ENCODE data around the gene ATXN10.
"Not testable (repeated sequence)": the region's sequence is repeated elsewhere in the genome, so short reads cannot be mapped to it uniquely, and the experiment has no call there.

Gene ATXN10

DNA sequence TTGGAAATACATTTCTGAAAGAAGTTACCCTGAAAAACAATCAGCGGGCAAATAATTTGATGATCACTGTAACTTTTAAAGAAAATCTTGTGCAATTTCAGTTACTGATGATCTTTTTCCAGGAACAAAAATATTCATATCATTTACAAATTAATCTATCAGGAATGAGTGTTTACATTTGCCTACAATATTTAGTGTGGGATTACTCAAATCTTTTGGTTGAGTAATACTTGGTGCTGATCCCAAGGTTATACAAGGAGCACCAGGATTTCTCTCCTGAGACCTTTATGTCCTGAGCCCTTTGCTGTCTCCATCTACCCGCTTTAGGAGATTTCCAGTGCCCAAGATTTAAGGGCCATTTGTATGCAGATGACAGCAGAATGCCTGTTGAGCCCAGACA lies 116.1 kb downstream of the ATXN10 start:
- DNase-seq, result no peak

- no peak for DNase-seq
Observed at GRCh38 chr22:45788522-45788921, 116.9 kb downstream of the ATXN10 start.

DNA sequence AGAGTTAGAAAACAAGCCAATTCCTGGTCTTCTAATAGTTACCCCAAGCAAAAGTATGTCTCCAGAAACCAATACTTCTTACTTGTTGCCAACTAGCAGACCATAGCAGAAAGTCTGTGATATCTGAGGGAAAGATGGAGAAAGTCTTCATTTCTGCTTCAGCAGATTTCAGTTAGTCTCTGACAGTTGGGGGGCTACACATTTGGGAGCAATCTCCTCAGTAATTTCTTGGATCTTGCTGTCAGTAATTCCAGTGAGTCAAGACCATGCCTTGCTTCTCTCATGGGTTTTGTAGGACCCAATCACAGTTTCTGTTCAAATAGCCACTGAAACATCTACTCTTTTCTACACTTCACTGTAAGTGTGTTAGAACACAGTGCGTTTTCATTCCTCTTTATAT lies 118.8 kb downstream of the ATXN10 start:
- no peak for DNase-seq

- DNase-seq, result no peak
Observed at GRCh38 chr22:45793161-45793560, 121.5 kb downstream of the ATXN10 start.

DNA sequence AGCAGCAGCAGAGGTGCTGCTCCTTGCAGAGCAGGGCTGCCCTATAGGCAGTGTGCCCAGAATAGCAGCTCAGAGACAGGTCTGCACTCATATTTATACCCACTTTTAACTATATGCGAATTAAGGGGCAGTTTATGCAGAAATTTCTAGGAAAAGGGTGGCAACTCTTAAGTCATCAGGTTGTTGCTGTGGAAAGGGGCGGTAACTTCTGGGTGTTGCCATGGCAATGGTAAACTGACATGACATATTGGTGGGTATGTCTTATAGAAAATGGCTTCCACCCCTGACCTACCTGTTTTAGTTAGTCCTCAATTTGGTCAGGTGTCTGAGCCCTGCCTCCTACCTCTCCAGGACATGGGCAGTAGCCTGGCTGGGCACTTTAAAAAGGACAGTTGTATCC lies 122.3 kb downstream of the ATXN10 start:
- no peak for DNase-seq

- DNase-seq, result not testable (repeated sequence)
Observed at GRCh38 chr22:45796009-45796408, 124.4 kb downstream of the ATXN10 start.

GRCh38 chr22:45799291-45799690 lies 127.7 kb downstream of the ATXN10 start:
- no peak for DNase-seq

DNA sequence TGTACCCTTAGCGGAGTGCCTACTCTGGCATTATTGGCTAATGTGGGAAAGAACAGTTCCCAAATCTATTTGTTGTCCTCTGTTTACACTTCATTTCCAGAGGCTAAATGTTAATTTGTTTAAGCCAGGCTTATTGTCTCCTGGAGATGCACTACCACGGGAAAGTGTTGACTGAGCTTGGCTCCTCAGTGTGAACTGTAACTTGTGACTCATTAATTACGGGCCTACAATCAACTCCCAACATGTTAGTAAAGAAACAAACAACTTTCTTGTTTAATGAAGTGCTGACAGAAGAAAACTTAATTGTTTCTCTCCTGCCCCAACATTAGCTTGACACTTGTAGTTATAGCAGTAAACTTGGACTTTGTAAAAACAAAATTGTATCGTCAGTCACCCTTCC lies 130.4 kb downstream of the ATXN10 start:
- no peak for DNase-seq

- DNase-seq, result no peak
Observed at GRCh38 chr22:45804319-45804985, 132.8 kb downstream of the ATXN10 start.

DNA sequence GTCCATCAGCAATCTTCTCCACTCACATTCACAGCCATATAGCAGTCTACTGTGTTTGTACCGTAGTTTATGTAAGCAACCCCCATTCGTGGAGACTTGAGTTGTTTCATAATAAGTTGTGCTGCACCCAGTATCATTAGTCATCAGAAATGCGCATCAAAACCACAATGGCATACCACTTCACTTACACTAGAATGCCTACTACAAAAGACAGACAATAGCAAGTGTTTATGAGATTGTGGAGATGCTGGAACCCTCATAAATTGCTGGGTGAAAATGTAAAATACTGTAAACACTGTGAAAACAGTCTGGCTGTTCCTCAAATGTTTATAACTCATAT lies 133.3 kb downstream of the ATXN10 start:
- no peak for DNase-seq

GRCh38 chr22:45805413-45805812 lies 133.8 kb downstream of the ATXN10 start:
- DNase-seq, result no peak

GRCh38 chr22:45807156-45807915 lies 135.7 kb downstream of the ATXN10 start:
- no peak for DNase-seq

- no peak for DNase-seq
Observed at GRCh38 chr22:45812910-45813309, 141.3 kb downstream of the ATXN10 start.

DNA sequence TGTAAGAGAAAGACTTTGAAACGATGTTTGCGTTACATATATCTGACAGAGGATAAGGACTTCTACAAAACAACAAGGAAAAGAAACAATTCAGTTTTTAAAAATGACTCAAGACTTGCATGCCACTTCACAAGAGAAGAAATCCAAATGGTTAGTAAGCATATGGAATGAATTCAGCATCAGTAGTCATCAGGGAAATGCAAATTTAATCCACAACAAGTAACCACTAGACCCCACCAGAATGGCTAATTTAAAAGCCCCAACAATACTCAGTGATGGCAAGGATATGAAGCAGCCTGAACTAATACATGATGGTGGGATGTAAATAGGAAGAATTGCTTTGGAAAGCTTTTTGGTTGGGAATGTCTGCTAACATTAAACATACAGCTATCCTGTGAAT lies 142.6 kb downstream of the ATXN10 start:
- DNase-seq, result no peak

DNA sequence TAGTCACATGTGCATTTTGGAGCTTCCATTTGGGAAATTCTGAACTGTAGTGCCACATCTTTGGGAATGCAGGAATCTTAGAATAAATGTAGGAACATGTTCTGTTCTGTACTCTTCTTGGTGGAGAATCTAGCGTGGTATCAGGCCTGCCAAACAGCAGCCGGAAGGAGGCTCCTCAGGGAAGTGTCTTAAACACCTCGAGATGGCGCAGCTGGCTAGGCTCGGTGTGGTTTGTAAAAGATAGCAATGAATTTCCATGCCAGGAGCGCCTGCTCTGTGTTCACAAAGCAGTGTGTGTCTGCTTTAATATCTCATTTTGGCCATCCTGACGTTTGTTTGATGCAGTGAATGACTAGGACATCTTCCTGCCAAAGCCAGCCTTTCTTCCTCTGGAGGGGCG lies 145.1 kb downstream of the ATXN10 start:
- DNase-seq, result no peak

DNA sequence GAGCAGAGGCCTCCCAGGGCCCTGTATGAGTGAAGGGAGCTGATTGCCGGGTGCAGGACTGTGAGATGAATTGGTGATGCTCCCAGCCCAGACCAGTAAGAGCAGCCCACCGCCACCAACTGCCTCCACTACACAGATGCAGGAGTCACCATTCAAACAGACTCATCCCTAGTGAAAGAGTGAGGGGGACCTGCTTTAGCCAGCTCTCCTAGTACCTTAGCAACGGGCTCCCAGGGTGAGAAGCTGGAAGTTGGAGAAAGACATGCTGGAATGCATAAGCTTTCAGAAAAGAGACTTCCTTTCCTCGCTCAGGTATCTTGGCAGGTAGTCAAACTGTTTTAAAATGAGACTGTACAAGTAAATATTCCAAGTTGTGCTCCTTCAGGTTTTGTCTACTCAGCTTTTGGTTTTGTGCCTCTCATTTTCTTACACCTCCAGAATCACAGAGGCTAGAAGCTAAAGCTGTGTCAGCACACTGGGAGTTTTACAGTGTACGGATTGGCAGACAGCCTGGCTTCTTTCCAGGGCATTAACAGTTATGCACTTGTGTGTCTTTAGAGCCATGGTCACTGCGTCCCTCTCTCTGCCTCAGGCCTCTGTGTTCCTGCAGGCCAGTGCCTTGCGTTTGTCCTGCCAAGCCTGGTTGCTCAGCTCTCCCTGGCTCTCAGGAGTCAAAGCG lies 146.2 kb downstream of the ATXN10 start:
- no peak for DNase-seq

DNA sequence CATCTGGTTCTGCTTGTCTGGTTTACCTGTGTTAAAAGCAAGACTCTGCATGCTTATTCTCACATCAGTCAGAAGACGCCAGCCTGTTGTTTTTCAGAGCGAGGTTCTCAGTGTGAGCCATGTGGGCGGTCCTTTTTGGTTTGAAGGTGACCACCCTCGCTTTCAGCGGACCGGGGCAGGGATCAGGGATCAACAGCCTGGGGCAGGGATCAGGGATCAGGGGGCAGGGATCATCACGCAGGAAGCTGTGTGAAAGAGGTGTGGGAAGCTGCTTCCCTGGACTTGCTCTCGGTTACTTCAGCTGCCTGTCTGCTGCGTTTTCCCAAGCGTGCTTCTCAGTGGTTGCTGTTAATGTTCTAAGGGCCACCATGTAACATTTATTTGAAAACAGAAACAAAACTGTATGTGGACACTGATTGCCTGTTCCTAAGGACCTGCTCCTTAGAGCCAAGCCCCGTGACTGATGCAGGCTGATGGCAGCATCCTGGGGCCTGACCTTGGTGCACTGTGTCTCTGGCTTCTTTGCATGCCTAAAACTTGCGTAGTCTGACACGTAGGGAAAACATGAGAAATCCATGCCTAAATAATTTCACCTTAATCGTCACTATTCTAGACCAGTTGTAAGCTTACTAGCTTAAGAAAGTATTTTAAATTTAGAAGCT lies 146.9 kb downstream of the ATXN10 start:
- DNase-seq, result no peak

GRCh38 chr22:45819305-45819704 lies 147.7 kb downstream of the ATXN10 start:
- DNase-seq, result no peak

DNA sequence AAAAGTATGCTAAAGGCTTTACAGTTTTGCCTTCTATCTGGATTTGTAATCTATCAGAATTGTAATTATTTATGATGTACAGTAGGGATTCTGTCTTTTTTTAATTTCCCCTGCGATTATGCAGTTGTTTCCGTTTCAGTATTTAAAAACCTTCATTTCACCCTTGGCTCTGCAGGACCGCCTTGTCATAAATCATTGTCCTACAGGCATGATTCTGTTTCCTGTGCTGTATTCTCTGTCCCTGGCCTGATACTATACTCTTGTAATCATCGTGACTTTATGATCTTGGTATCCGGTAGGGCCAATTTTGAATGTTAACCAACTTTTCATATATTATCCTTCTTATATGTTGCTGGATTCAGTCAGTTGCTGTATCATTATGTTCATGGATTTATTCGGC lies 151.7 kb downstream of the ATXN10 start:
- DNase-seq, result no peak

DNA sequence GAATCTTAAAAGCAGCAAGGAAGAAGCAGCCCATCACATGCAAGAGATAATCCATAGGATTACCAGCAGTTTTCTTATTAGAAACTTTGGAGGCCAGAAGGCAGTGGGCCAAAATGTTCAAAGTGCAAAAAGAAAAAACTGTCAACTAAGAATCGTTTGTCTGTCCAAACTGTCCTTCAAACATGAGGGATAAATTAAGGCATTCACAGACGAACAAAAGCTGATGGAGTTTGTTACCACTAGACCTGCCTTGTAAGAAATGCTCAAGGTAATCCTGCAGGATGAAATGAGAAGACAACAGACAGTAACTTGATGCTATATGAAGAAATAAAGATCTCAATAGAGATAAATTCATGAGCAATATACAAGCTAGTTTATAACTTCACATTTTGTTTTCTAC lies 154.9 kb downstream of the ATXN10 start:
- DNase-seq, result no peak

- DNase-seq, result no peak
Observed at GRCh38 chr22:45828841-45829240, 157.2 kb downstream of the ATXN10 start.

DNA sequence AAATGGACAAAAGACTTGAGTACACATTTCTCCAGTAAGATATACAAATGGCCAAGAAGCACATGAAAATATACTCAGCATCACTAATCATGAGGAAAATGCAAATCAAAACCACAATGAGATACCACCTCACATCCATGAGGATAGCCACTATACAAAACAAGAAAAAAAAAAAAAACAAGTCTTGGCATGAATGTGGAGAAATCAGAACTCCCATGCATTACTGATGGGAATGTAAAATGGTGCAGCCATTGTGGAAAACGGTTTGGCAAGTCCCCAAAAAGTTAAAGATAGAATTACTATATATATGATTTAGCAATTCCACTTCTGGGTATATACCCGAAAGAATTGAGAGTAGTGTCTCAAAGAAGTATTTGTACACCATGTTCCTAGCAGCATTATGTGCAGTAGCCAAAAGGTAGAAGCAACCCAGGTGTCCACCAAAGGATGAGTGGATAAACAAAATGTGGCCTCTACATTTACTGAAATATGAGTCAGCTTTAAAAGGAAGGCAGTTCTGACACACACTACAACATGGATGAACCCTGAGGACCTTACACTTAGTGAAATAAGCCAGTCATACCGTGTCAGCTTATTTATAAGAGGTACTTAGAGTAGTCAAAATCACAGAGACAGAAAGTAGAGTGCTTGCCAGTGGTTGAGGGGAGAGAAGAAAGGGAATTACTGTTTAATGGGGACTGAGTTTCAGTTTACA lies 159.1 kb downstream of the ATXN10 start:
- DNase-seq, result no peak

DNA sequence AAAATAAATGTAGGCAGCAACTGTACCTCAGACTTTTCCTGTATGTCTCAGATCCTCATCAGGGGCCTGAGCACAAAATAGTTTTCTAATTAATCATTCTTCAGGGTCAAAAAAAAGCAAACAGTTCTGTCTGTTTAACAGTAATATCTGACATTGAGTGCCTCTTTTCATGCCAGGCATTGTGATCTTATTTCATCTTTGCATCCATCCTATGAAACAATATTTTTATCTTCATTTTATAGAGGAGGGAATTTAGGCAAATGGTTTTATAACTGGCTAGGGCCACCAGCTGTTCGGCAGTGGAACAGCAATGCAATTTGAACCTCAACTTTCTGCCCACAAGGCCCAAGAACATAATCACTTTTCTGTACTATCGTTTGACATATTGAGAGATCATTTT lies 159.8 kb downstream of the ATXN10 start:
- no peak for DNase-seq
